Ishikawa (cell line): ENCODE results near the gene NRG3.

ENCODE experiments used
- CEBPB ChIP-seq: IDR thresholded peaks from 2 replicates; pipeline ENCODE4 v1.6.1; 2012
- CREB1 ChIP-seq: IDR thresholded peaks from 2 replicates; pipeline ENCODE4 v1.6.1; 2012; ENCODE audit warnings: low read depth
- EGR1 ChIP-seq: IDR thresholded peaks from 2 replicates; pipeline ENCODE4 v1.6.1; 2012
- EP300 ChIP-seq: IDR thresholded peaks from 2 replicates; pipeline ENCODE4 v1.6.1; 2012; ENCODE audit warnings: borderline replicate concordance
- FOXM1 ChIP-seq: IDR thresholded peaks from 2 replicates; pipeline ENCODE4 v1.6.1; 2012; ENCODE audit warnings: low read depth, borderline replicate concordance
- NFIC ChIP-seq: IDR thresholded peaks from 2 replicates; pipeline ENCODE4 v1.6.1; 2012
- RAD21 ChIP-seq: IDR thresholded peaks from 2 replicates; pipeline ENCODE4 v1.6.1; 2012; ENCODE audit warnings: low read depth
- TAF1 ChIP-seq: IDR thresholded peaks from 2 replicates; pipeline ENCODE4 v1.6.1; 2012; ENCODE audit warnings: low read depth, mild to moderate bottlenecking
- TCF12 ChIP-seq: IDR thresholded peaks from 2 replicates; pipeline ENCODE4 v1.6.1; 2012; ENCODE audit warnings: low read depth
- TEAD4 ChIP-seq: IDR thresholded peaks from 2 replicates; pipeline ENCODE4 v1.6.1; 2012
- YY1 ChIP-seq: IDR thresholded peaks from 2 replicates; pipeline ENCODE4 v1.6.1; 2012; ENCODE audit warnings: low read depth
- TF ChIP-seq, protein P1 (sequence below): IDR thresholded peaks from 2 replicates; pipeline ENCODE4 v1.6.1; 2012; ENCODE audit warnings: low read depth, mild to moderate bottlenecking
- TF ChIP-seq, protein P2 (sequence below): IDR thresholded peaks from 2 replicates; pipeline ENCODE4 v1.6.1; 2012
- TF ChIP-seq, protein P3 (sequence below): IDR thresholded peaks from 2 replicates; pipeline ENCODE4 v1.6.1; 2012

- TF ChIP-seq, protein P1, sequence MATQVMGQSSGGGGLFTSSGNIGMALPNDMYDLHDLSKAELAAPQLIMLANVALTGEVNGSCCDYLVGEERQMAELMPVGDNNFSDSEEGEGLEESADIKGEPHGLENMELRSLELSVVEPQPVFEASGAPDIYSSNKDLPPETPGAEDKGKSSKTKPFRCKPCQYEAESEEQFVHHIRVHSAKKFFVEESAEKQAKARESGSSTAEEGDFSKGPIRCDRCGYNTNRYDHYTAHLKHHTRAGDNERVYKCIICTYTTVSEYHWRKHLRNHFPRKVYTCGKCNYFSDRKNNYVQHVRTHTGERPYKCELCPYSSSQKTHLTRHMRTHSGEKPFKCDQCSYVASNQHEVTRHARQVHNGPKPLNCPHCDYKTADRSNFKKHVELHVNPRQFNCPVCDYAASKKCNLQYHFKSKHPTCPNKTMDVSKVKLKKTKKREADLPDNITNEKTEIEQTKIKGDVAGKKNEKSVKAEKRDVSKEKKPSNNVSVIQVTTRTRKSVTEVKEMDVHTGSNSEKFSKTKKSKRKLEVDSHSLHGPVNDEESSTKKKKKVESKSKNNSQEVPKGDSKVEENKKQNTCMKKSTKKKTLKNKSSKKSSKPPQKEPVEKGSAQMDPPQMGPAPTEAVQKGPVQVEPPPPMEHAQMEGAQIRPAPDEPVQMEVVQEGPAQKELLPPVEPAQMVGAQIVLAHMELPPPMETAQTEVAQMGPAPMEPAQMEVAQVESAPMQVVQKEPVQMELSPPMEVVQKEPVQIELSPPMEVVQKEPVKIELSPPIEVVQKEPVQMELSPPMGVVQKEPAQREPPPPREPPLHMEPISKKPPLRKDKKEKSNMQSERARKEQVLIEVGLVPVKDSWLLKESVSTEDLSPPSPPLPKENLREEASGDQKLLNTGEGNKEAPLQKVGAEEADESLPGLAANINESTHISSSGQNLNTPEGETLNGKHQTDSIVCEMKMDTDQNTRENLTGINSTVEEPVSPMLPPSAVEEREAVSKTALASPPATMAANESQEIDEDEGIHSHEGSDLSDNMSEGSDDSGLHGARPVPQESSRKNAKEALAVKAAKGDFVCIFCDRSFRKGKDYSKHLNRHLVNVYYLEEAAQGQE, result no peak
- TF ChIP-seq EP300 (no peak), YY1 (no peak), CREB1 (no peak), RAD21 (no peak), TEAD4 (no peak), TAF1 (no peak), CEBPB (no peak), TCF12 (no peak), EGR1 (no peak), FOXM1 (no peak), NFIC (no peak)
- TF ChIP-seq, protein P2, sequence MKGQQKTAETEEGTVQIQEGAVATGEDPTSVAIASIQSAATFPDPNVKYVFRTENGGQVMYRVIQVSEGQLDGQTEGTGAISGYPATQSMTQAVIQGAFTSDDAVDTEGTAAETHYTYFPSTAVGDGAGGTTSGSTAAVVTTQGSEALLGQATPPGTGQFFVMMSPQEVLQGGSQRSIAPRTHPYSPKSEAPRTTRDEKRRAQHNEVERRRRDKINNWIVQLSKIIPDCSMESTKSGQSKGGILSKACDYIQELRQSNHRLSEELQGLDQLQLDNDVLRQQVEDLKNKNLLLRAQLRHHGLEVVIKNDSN, result no peak
- TF ChIP-seq, protein P3, sequence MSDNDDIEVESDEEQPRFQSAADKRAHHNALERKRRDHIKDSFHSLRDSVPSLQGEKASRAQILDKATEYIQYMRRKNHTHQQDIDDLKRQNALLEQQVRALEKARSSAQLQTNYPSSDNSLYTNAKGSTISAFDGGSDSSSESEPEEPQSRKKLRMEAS, result no peak
Measured at GRCh38 chr10:82778908-82779307, 903.9 kb downstream of the NRG3 start.
